Stimulated activated CD8-positive, alpha-beta memory T cell treated with anti-CD3 and anti-CD28 coated beads, Interleukin-12 subunit alpha, Interleukin-12 subunit beta, amount 100 ng/mL, for 24 hours (primary cell): ENCODE results near the gene NTMT1.
"Not testable (repeated sequence)": the region's sequence is repeated elsewhere in the genome, so short reads cannot be mapped to it uniquely, and the experiment has no call there.

ENCODE experiments used
- DNase-seq: peaks from one replicate; pipeline ENCODE4 v3.0.0-alpha.2; 2020; ENCODE audit errors: extremely low read depth

Gene NTMT1

GRCh38 chr9:129654554-129655040, 28.6 kb downstream of the NTMT1 start:
- no peak for DNase-seq

GRCh38 chr9:129655154-129655553, 29.2 kb downstream of the NTMT1 start:
- DNase-seq: no peak

- DNase-seq: no peak
These were observed 29.7 kb downstream of the NTMT1 start for GRCh38 chr9:129655696-129656095.

GRCh38 chr9:129656795-129657390, 30.9 kb downstream of the NTMT1 start:
- no peak for DNase-seq

- no peak for DNase-seq
These were observed 35.1 kb downstream of the NTMT1 start for GRCh38 chr9:129661029-129661428.

- not testable (repeated sequence) for DNase-seq
These were observed 36.3 kb downstream of the NTMT1 start for GRCh38 chr9:129662239-129662638.

- no peak for DNase-seq
These were observed 38.9 kb downstream of the NTMT1 start for GRCh38 chr9:129664746-129665388.

GRCh38 chr9:129665389-129665775, 39.4 kb downstream of the NTMT1 start, which contains the start of gene PRRX2:
TSS of gene PRRX2 (plus strand) at chr9:129665647. CDS start at chr9:129665868, 221 bp downstream.
- DNase-seq: no peak

GRCh38 chr9:129665814-129666520, 40.0 kb downstream of the NTMT1 start:
- no peak for DNase-seq

GRCh38 chr9:129666575-129666974, 40.6 kb downstream of the NTMT1 start:
- no peak for DNase-seq

- no peak for DNase-seq
These were observed 41.4 kb downstream of the NTMT1 start for GRCh38 chr9:129667378-129667777.

GRCh38 chr9:129667850-129668249, 41.9 kb downstream of the NTMT1 start:
- no peak for DNase-seq

GRCh38 chr9:129669141-129669718, 43.3 kb downstream of the NTMT1 start:
- no peak for DNase-seq

- no peak for DNase-seq
These were observed 44.0 kb downstream of the NTMT1 start for GRCh38 chr9:129669946-129670345.

GRCh38 chr9:129671065-129671464, 45.1 kb downstream of the NTMT1 start:
- no peak for DNase-seq

- DNase-seq: no peak
These were observed 45.6 kb downstream of the NTMT1 start for GRCh38 chr9:129671519-129671918.

- no peak for DNase-seq
These were observed 46.7 kb downstream of the NTMT1 start for GRCh38 chr9:129672702-129673101.

- no peak for DNase-seq
These were observed 47.6 kb downstream of the NTMT1 start for GRCh38 chr9:129673602-129674001.

- DNase-seq: no peak
These were observed 48.3 kb downstream of the NTMT1 start for GRCh38 chr9:129674229-129674628.

GRCh38 chr9:129675620-129676019, 49.7 kb downstream of the NTMT1 start:
- DNase-seq: no peak

- no peak for DNase-seq
These were observed 50.3 kb downstream of the NTMT1 start for GRCh38 chr9:129676287-129676686.

GRCh38 chr9:129676975-129677374, 51.0 kb downstream of the NTMT1 start:
- DNase-seq: no peak

- no peak for DNase-seq
These were observed 51.5 kb downstream of the NTMT1 start for GRCh38 chr9:129677456-129677855.
